Measurements from ENCODE around the gene SLC6A18.

SLC6A18 gene

GRCh38 chr5:1186351-1187233 lies 38.6 kb upstream of the SLC6A18 start:
- H3K4me3 ChIP-seq (ENCODE audit: low read depth, low read length), result no peak overlapping the region
- DNase-seq (ENCODE audit: low read depth, low spot score), result no peak
- CTCF ChIA-PET, result interaction anchor here (0.6 to 1.4 kb wide), 4 partner anchors 12 to 19 kb away, joined by 3 read pairs; no protein-coding TSS in a partner anchor
- TF ChIP-seq, protein P1, sequence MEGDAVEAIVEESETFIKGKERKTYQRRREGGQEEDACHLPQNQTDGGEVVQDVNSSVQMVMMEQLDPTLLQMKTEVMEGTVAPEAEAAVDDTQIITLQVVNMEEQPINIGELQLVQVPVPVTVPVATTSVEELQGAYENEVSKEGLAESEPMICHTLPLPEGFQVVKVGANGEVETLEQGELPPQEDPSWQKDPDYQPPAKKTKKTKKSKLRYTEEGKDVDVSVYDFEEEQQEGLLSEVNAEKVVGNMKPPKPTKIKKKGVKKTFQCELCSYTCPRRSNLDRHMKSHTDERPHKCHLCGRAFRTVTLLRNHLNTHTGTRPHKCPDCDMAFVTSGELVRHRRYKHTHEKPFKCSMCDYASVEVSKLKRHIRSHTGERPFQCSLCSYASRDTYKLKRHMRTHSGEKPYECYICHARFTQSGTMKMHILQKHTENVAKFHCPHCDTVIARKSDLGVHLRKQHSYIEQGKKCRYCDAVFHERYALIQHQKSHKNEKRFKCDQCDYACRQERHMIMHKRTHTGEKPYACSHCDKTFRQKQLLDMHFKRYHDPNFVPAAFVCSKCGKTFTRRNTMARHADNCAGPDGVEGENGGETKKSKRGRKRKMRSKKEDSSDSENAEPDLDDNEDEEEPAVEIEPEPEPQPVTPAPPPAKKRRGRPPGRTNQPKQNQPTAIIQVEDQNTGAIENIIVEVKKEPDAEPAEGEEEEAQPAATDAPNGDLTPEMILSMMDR (IDR thresholded peaks at IDR 0.05; ENCODE audit: insufficient read depth, low read length, missing control alignments), result no peak
- POLR2A ChIA-PET, result no interaction called here

GRCh38 chr5:1187234-1187949 lies 37.8 kb upstream of the SLC6A18 start:
- H3K4me3 ChIP-seq (ENCODE audit: low read depth, low read length), result no peak overlapping the region
- no peak for DNase-seq (ENCODE audit: low read depth, low spot score)
- TF ChIP-seq, protein P1 (IDR thresholded peaks at IDR 0.05; ENCODE audit: insufficient read depth, low read length, missing control alignments), result no peak
- CTCF ChIA-PET, result interaction anchor here (0.7 to 1.0 kb wide), 2 partner anchors 19 to 455 kb away, joined by 3 to 4 read pairs; no protein-coding TSS in a partner anchor
- POLR2A ChIA-PET, result no interaction called here

DNA sequence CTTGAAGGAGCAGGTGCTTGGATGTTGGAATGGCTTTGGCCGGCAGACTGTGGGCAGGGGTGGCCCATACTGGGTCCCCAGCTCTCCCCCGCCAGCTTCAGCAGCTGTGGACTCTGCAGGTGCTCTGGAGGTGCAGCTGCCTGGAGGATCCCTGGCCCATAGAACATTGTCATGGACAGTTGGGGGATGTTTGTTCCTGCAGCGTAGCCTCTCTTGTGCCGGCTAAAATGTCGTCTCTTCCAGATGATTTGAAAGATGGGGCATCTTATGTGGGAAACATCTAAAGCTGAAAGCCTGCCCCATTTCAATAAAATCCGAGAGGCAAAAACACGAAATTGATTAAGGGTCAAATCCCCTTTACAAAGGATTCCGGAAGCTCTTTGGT lies 37.2 kb upstream of the SLC6A18 start:
- DNase-seq (ENCODE audit: low read depth, low spot score), result no peak
- TF ChIP-seq, protein P1 (IDR thresholded peaks at IDR 0.05; ENCODE audit: insufficient read depth, low read length, missing control alignments), result no peak
- POLR2A ChIA-PET, result no interaction called here
- no peak overlapping the region for H3K4me3 ChIP-seq (ENCODE audit: low read depth, low read length)
- CTCF ChIA-PET, result interaction anchor here (0.7 to 1.0 kb wide), 3 partner anchors 19 to 455 kb away, joined by 3 to 4 read pairs (median 3); no protein-coding TSS in a partner anchor

GRCh38 chr5:1188464-1188863 lies 36.7 kb upstream of the SLC6A18 start:
- POLR2A ChIA-PET, result no interaction called here

GRCh38 chr5:1189269-1189668 lies 35.9 kb upstream of the SLC6A18 start:
- no peak overlapping the region for H3K4me3 ChIP-seq (ENCODE audit: low read depth, low read length)
- ChIA-PET CTCF (no interaction called here), POLR2A (no interaction called here)
- no peak for DNase-seq (ENCODE audit: low read depth, low spot score)
- TF ChIP-seq, protein P1 (IDR thresholded peaks at IDR 0.05; ENCODE audit: insufficient read depth, low read length, missing control alignments), result no peak

More at GRCh38 chr5:1188464-1188863, 36.7 kb upstream of the SLC6A18 start:
- CTCF ChIA-PET, result interaction anchor here (0.7 to 1.0 kb wide), 3 partner anchors 20 to 454 kb away, joined by 3 to 4 read pairs (median 3); no protein-coding TSS in a partner anchor
- H3K4me3 ChIP-seq (ENCODE audit: low read depth, low read length), result no peak overlapping the region
- TF ChIP-seq, protein P1 (IDR thresholded peaks at IDR 0.05; ENCODE audit: insufficient read depth, low read length, missing control alignments), result no peak
- DNase-seq (ENCODE audit: low read depth, low spot score), result no peak

DNA sequence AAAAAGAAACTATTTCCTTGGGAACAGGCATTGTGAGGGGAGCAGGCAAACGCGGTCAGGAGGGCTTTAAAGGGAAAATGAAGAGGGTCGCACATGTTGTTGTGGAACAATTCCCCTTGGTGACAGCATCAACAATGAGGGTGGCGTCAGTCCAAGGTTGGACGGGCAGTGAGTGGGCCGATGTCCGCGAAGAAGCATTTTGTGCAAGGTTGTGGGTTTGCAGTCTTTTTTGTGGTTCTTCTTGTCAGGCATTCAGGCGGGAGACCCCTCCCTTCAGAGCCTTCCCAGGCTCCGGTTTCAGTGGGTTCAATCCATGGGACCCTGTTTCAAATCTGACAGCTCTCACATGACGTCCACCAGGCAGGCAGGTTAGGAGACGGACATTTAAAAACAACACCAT lies 34.9 kb upstream of the SLC6A18 start:
- CTCF ChIA-PET, result no interaction called here
- TF ChIP-seq, protein P1 (IDR thresholded peaks at IDR 0.05; ENCODE audit: insufficient read depth, low read length, missing control alignments), result no peak

More for the DNA sequence above, 34.9 kb upstream of the SLC6A18 start:
- POLR2A ChIA-PET, result no interaction called here
- DNase-seq (ENCODE audit: low read depth, low spot score), result no peak
- H3K4me3 ChIP-seq (ENCODE audit: low read depth, low read length), result no peak overlapping the region

All from AG04449 (cell line).